HG03439 (cell line): ENCODE measurements around the gene SIGLEC9.
"Not testable (repeated sequence)": the region's sequence is repeated elsewhere in the genome, so short reads cannot be mapped to it uniquely, and the experiment has no call there.

Experiments used
- ATAC-seq: cut with Tn5 transposase; IDR thresholded peaks from one replicate; pipeline ENCODE4 v1.9.1; 2021; ENCODE audit warnings: mild to moderate bottlenecking, moderate library complexity; ENCODE audit not compliant: unreplicated experiment

SIGLEC9 gene

GRCh38 chr19:51142809-51143475, 18.2 kb downstream of the SIGLEC9 start:
- ATAC-seq = not testable (repeated sequence)

DNA sequence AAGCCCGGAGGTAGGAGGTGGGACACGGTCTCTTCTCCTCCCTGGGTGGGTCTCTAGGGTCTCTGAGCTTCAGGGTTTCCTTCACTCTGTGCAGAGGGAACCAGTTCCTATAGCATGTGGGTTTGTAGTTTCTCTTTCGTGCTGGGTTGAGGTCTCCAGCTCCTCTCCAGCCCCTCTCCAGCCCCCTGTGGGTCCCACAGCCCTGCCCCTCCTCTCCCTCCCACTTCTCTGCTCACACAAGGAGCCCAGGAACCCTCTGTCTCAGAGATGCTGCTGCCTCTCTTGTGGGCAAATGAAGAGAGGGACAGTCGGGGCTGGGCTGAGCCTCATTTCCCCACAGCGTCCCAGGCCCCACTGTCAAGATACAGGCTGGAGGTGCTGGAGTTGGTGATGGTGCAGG, 18.8 kb downstream of the SIGLEC9 start:
- ATAC-seq = no peak

DNA sequence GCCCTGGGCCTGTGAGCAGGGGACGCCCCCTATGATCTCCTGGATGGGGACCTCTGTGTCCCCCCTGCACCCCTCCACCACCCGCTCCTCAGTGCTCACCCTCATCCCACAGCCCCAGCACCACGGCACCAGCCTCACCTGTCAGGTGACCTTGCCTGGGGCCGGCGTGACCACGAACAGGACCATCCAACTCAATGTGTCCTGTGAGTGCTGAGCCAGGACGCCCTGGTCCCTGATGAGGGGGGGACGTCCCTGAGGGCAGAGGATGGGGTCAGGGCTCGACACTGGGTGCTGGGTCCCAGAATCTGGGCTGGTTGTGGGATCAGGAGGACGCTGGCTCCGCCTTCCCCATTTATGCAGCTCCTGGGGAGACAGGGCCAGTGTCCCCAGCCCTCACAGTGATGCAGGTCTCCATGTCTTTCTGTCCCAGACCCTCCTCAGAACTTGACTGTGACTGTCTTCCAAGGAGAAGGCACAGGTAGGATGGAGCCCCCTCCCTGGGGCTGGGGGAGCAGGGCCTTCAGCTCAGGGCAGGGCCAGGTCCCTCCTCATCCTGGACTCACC, 19.9 kb downstream of the SIGLEC9 start:
- no peak for ATAC-seq

DNA sequence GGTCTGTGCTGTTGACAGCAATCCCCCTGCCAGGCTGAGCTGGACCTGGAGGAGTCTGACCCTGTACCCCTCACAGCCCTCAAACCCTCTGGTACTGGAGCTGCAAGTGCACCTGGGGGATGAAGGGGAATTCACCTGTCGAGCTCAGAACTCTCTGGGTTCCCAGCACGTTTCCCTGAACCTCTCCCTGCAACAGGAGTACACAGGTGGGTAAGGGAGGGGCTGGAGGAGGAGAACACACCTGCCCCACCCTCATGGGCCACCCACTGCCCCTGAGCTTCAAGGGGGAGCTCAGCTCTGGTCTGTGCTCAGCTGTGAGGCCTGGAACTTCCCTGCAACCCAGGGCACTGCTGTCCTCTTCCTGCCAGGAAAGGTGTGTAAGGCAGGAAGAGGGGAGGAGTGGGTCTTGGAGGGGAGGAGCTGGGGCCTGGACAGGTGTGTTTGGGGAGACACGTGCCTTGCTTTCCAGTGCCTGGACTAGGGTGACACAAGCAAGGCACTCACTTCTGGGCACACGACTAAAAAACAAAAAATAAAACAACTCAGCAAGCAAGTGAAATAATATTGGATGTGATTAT, 21.3 kb downstream of the SIGLEC9 start:
- ATAC-seq = no peak

DNA sequence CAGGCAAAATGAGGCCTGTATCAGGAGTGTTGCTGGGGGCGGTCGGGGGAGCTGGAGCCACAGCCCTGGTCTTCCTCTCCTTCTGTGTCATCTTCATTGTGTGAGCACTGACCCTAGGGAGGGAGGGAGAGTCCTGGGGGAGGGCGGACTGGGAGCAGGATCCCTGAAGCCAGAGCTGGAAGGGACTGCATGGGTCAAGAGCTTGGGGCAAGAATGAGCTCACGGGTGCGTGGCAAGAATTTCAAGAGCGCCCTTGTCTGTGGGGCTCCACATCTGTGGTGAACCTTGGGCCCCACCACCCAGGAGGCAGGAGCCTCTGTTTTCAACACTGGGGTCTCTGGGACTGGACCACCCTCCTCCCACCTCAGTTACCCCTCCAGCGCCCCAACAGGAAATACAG, 22.0 kb downstream of the SIGLEC9 start:
- ATAC-seq = no peak

DNA sequence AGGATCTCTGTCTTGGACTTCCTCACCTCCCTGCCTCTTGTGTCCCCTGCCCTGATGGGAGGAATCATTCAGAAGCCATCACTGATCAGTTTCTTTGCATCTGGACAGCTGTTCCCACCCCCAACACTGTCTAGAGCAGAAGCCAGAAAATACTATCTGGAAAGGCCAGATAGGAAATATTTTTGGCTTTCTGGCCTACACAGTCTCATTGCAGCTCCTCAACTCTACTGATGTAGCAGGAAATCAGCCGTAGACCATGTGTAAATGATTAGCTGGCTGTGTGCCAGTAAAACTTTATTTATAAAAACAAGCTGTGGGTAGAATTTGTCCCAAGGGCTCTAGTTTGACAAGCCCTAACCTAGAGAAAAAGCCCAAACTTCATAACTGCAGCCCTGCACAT, 23.0 kb downstream of the SIGLEC9 start:
- ATAC-seq = no peak

GRCh38 chr19:51148580-51148979, 23.9 kb downstream of the SIGLEC9 start:
- no peak for ATAC-seq

DNA sequence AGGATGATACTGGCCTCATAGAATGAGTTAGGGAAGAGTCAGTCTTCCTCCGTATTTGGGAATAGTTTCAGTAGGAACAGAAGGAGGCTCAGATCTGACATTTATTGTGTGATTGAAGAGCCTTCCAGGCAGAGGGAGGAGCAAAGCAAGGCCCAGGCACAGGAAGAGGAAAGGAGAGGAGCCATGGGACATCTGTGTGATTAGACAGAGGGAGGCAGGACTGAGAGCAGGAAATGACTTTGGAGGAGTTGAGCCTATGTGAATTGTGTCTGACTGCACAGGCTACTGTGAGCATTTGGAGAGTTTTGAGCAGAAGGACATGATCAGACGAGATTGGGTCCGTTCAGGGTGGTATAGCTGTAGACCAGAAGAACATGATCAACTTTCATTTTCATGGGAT, 25.9 kb downstream of the SIGLEC9 start:
- no peak for ATAC-seq

- ATAC-seq = no peak
These were observed 32.0 kb downstream of the SIGLEC9 start for GRCh38 chr19:51156710-51157109.

- ATAC-seq = no peak
These were observed 32.6 kb downstream of the SIGLEC9 start for GRCh38 chr19:51157265-51157664.

- no peak for ATAC-seq
These were observed 33.9 kb downstream of the SIGLEC9 start for GRCh38 chr19:51158474-51159129.

DNA sequence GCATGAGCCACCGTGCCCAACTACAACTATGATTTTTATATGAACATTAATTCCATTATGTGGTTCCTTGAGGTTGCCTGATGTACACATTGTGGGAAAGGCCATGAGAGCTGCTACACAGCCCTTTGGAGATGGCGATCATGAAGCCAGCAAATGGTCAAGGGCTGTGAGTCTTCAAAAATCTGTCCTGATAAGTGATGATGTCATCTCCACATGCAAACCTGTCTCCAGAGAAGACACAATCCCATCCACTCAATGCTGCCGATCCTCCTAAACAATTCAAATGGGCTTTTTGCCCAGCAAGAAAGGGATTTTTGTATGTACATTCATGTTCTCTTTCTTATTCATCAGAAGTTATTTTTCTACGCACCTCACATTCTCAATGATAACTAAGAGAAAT, 35.0 kb downstream of the SIGLEC9 start:
- ATAC-seq = no peak

GRCh38 chr19:51161266-51161665, 36.6 kb downstream of the SIGLEC9 start:
- no peak for ATAC-seq

DNA sequence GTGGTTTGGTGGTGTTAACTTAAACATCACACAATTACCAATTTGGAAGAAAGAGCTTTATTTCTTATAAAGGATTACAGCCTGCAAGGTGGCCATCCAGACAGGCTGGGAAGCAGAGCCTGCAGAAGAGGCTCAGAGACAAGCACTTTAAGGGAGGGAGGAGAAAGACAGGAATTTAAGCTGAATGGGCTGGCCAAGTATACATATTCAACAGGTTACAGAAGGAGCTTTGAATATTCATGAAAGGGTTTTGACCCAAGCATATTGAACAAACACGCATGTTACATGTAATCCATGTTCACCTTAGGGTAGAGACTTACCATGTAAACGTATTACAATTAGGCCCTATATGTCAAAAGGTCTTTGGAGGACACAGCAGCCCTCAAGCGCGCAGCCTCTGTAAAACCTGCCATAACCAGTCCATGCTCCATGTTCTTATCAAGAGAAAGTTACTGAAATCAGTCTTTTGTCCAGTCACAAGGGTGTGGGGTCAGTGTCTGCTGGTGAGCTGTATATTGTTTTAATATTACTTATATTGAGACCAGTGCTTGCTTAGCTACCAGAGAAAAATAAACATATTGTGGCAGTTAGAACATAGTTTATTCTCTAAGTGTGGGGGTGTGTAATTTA, 37.3 kb downstream of the SIGLEC9 start:
- ATAC-seq = no peak

DNA sequence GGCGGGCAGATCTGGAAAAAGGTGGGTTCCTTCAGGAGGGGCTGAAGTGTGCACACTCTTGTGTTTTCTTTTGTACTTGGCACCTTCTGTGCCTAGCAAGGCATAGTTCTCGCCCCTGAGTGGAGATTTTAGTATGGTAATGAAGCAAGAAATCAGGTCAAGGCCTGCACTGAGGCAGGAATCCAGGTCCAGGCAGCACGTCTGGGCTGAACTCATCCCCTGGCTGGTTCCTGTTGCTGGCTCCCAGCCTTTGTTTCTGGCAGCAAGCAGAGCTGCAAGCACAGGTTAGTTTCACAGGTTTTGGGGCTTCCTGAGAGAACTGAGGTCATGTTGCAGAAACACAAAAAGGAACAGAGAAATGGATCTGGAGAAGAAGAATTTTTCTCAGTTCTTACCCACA, 38.6 kb downstream of the SIGLEC9 start:
- ATAC-seq = no peak

- ATAC-seq = no peak
These were observed 39.5 kb downstream of the SIGLEC9 start for GRCh38 chr19:51164215-51164614.

GRCh38 chr19:51166846-51167490, 42.3 kb downstream of the SIGLEC9 start:
- no peak for ATAC-seq

GRCh38 chr19:51168564-51169282, 44.0 kb downstream of the SIGLEC9 start:
- ATAC-seq = no peak

DNA sequence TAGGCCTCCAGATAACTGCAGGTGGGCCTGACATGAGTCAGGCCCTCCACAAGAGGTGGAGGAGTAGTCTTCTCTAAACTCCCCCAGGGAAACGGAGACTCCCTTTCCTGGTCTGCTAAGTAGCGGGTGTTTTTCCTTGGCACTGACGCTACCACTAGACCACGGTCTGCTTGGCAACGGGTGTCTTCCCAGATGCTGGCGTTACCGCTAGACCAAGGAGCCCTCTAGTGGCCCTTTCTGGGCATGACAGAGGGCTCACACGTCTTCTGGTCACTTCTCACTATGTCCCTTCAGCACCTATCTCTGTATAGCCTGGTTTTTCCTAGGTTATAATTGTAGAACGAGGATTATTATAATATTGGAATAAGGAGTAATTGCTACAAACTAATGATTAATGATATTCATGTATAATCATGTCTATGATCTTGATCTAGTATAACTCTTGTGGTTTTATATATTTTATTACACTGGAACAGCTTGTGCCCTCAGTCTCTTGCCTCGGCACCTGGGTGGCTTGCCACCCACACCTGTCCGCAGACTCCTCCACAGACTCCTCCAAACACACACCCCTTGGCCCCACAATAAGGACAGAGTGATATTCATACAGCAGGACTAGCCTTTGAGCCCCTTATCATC, 44.7 kb downstream of the SIGLEC9 start:
- not testable (repeated sequence) for ATAC-seq

GRCh38 chr19:51172223-51172622, 47.5 kb downstream of the SIGLEC9 start:
- ATAC-seq = no peak
